ENCODE data around the gene KRTAP12-3. TPM values are rescaled to one million over a fixed set of nuclear protein-coding genes. Genes with fewer than 3 reads are reported as not detected.
"Not testable (repeated sequence)": the region's sequence is repeated elsewhere in the genome, so short reads cannot be mapped to it uniquely, and the experiment has no call there.

Gene KRTAP12-3
- total RNA-seq, 6 donors from 2014 or later = not detected

DNA sequence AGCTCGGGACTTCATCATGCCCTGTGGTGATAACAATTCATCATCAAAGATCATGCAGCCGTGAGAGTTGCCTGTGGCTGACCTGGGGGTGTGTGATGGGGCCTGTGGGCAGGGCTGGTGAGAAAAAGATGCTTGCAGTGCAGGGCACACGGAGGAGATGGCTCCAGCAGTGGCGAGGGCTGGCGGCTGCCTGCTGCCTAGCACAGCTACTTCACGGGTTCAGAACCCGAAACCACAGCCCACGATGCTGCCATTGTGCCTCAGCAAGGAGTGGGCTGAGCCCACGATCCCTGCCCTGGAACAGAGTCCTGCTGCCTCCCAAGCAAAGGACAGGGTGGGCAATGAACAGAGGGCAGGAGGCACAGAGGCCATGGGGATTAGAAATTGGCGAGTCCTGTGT, 31.5 kb upstream of the KRTAP12-3 start:
- Histone ChIP-seq H3K9me3 (peaks cover 7 to 15% (median 10%) of the 10 kb centered on the region in 4 donors), H3K27ac (no peak overlapping the region), H3K4me1 (no peaks in the 10 kb centered on the region), H3K36me3 (no peaks in the 10 kb centered on the region), H3K27me3 (no peaks in the 10 kb centered on the region), H3K4me3 (no peak overlapping the region)
- 67 to 81% methylated on average over 4 to 10 of the region's 10 CpGs for WGBS, 2 donors
- DNase-seq (peak in 1 of 2 donors; percentile 39), ATAC-seq (ENCODE audit: low FRiP score in 2 of 2) (no peak)
- TF ChIP-seq, protein P1, sequence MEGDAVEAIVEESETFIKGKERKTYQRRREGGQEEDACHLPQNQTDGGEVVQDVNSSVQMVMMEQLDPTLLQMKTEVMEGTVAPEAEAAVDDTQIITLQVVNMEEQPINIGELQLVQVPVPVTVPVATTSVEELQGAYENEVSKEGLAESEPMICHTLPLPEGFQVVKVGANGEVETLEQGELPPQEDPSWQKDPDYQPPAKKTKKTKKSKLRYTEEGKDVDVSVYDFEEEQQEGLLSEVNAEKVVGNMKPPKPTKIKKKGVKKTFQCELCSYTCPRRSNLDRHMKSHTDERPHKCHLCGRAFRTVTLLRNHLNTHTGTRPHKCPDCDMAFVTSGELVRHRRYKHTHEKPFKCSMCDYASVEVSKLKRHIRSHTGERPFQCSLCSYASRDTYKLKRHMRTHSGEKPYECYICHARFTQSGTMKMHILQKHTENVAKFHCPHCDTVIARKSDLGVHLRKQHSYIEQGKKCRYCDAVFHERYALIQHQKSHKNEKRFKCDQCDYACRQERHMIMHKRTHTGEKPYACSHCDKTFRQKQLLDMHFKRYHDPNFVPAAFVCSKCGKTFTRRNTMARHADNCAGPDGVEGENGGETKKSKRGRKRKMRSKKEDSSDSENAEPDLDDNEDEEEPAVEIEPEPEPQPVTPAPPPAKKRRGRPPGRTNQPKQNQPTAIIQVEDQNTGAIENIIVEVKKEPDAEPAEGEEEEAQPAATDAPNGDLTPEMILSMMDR (IDR thresholded peaks at IDR 0.05) = no peak
- TF ChIP-seq POLR2AphosphoS5 (IDR thresholded peaks at IDR 0.05) (no peak), POLR2A (IDR thresholded peaks at IDR 0.05) (no peak)

DNA sequence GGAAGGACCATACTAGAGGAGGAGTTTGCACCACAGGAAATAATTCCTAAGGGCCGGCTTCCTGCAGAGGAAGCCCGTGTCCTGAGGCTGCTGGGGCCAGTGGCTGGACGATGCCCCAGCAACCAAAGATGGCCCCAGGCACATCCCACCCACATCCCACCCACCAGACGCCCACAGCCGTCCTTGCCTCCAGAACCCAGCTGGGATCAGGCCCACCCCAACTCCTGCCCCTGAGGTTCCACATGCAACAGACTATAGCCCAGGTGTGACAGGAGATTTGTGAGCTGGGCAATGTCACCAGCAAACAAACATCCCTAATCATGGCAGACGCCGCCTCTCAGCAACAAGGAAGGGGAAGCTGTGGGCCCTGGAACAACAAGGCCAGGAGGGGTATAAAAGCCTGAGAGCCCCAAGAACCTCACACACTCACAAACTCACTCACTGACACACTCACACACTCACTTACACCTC, 31.0 kb upstream of the KRTAP12-3 start, which contains the start of gene KRTAP10-9:
Gene KRTAP10-9 (plus strand): TSS at position 421 of the 471 bp plus-strand sequence. CDS start 79 bp downstream, outside the sequence.
- Histone ChIP-seq H3K36me3 (no peaks in the 10 kb centered on the region), H3K9me3 (peaks cover 7 to 19% (median 13%) of the 10 kb centered on the region in 4 donors), H3K27ac (no peak within 1 kb of the TSS), H3K4me1 (no peaks in the 10 kb centered on the region), H3K27me3 (no peaks in the 10 kb centered on the region), H3K4me3 (no peak within 1 kb of the TSS)
- TF ChIP-seq POLR2A (IDR thresholded peaks at IDR 0.05) = no peak
- no peak for TF ChIP-seq EP300 (IDR thresholded peaks at IDR 0.05)
- no peak for TF ChIP-seq POLR2AphosphoS5 (IDR thresholded peaks at IDR 0.05)
- TF ChIP-seq, protein P1 (IDR thresholded peaks at IDR 0.05) = no peak
- ATAC-seq (ENCODE audit: low FRiP score in 2 of 2) (no peak), DNase-seq (no peak)
- 64 to 69% methylated on average over 2 to 7 of the region's 7 CpGs for WGBS, 2 donors

DNA sequence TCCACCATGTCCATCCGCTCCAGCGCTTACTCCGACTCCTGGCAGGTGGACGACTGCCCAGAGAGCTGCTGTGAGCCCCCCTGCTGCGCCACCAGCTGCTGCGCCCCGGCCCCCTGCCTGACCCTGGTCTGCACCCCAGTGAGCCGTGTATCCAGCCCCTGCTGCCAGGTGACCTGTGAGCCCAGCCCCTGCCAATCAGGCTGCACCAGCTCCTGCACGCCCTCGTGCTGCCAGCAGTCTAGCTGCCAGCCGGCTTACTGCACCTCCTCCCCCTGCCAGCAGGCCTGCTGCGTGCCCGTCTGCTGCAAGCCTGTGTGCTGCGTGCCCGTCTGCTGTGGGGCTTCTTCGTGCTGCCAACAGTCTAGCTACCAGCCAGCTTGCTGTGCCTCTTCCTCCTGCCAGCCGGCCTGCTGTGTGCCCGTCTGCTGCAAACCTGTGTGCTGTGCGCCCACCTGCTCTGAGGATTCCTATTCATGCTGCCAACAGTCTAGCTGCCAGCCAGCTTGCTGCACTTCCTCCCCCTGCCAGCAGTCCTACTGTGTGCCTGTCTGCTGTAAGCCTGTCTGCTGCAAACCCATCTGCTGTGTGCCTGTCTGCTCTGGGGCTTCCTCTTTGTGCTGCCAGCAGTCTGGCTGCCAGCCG, 30.4 kb upstream of the KRTAP12-3 start:
- H3K4me3 ChIP-seq; H3K36me3 ChIP-seq; H3K27me3 ChIP-seq; ATAC-seq (ENCODE audit: low FRiP score in 2 of 2); H3K4me1 ChIP-seq; H3K27ac ChIP-seq: not testable (repeated sequence)
- peaks cover 12 to 25% (median 18%) of the 10 kb centered on the region in 4 donors for H3K9me3 ChIP-seq
- 85% methylated on average over 15 to 20 of the region's 20 CpGs for WGBS, 2 donors
- DNase-seq = peak in 1 of 2 donors; percentile 68

DNA sequence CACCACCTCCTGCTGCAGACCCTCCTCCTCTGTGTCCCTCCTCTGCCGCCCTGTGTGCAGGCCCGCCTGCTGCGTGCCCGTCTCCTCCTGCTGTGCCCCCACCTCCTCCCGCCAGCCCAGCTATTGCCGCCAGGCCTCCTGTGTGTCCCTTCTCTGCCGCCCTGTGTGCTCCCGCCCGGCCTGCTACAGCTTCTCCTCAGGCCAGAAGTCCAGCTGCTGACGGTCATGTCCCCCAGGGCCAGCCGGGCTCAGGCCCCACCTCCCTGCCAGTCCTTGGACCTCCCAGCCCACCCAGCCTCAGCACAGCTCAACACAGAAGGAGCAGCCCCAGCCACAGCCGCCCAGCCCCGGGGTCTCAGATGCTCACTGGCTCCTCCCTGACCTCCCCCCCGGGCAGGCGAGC, 29.9 kb upstream of the KRTAP12-3 start:
- H3K27ac ChIP-seq, H3K36me3 ChIP-seq, H3K27me3 ChIP-seq, H3K4me1 ChIP-seq, H3K4me3 ChIP-seq: not testable (repeated sequence)
- H3K9me3 ChIP-seq = peaks cover 14 to 28% (median 20%) of the 10 kb centered on the region in 4 donors
- WGBS, 2 donors = 65 to 66% methylated on average over 9 to 13 of the region's 15 CpGs
- DNase-seq (peak in 1 of 2 donors; percentile 64), ATAC-seq (ENCODE audit: low FRiP score in 2 of 2) (peak in 1 of 2 donors; percentile 30)

DNA sequence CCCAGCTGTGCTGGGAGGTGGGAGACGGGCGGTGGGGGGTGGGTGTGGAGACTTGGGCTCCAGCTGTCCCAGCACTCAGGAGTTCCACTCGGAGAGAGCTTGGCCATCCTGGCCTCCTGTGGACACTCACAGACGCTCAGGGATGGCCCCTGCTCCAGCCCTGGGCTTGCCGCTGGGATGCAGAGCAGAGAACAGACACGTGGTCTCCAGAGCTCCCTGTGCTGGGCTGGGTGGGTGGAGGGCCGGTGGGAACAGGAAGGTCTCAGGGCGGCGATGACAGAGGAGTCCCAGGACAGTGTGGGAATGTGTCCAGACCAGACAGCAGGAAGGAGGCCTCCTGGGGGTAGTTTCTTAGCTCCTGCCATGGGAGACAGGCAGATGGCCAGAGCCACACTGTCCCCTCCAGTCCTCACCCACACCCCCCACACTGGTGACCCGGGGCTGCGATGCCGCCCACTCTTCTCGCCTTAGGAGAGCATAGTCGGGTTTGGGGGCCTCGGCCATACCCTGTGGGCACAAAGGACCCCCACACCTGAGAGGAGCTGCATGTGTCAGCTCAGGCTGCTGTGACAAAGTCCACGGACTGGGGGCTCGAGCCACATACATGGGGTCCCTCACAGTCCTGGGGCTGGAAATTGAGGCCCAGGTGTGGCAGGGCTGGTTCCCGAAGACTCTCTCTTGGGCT, 28.9 kb upstream of the KRTAP12-3 start:
- Histone ChIP-seq H3K4me3 (no peak overlapping the region), H3K27ac (no peak overlapping the region), H3K4me1 (no peaks in the 10 kb centered on the region), H3K9me3 (peaks cover 9 to 25% (median 18%) of the 10 kb centered on the region in 4 donors), H3K27me3 (no peaks in the 10 kb centered on the region), H3K36me3 (no peaks in the 10 kb centered on the region)
- DNase-seq (peak in 1 of 2 donors; percentile 38), ATAC-seq (ENCODE audit: low FRiP score in 2 of 2) (no peak)
- TF ChIP-seq POLR2A (IDR thresholded peaks at IDR 0.05) = no peak
- TF ChIP-seq EP300 (IDR thresholded peaks at IDR 0.05) = no peak
- TF ChIP-seq, protein P1 (IDR thresholded peaks at IDR 0.05) = no peak
- TF ChIP-seq POLR2AphosphoS5 (IDR thresholded peaks at IDR 0.05) = no peak
- WGBS, 2 donors = 64 to 73% methylated on average over 5 to 16 of the region's 18 CpGs

Measured in upper lobe of left lung (tissue), 6 donors.